ENCODE results near the gene DEGS2. TPM values are rescaled to one million over a fixed set of nuclear protein-coding genes. Genes with fewer than 3 reads are reported as not detected.

The DEGS2 gene
- total and polyA plus RNA-seq, 2 of the 13 experiments (the other 11 are each of a cell fraction or from before 2014, with no cell fraction given): 0.09 TPM

GRCh38 chr14:100144996-100145646, 14.3 kb downstream of the DEGS2 start (continued):
- no peak for TF ChIP-seq MAF1 (CRISPR knock-in tag; IDR thresholded peaks at IDR 0.05; ENCODE audit: borderline replicate concordance)
- peak; percentile 93; the same call in 1 of the 2 replicates for TF ChIP-seq ZNF740 (CRISPR knock-in tag; IDR thresholded peaks at IDR 0.05)
- TF ChIP-seq TRAFD1 (CRISPR knock-in tag; IDR thresholded peaks at IDR 0.05; ENCODE audit: borderline replicate concordance): peak; percentile 80; the same call in 1 of the 2 replicates
- peak; percentile 93; the same call in 1 of the 2 replicates for TF ChIP-seq RFXAP (CRISPR knock-in tag; IDR thresholded peaks at IDR 0.05; ENCODE audit: borderline replicate concordance)
- TF ChIP-seq SRSF9 (IDR thresholded peaks at IDR 0.05; ENCODE audit: borderline replicate concordance, insufficient read depth, low read depth, low read length, poor library complexity, severe bottlenecking): no peak
- TF ChIP-seq HIVEP1 (CRISPR knock-in tag; IDR thresholded peaks at IDR 0.05): 0 out of 2 replicates have a peak, but pooled peaks have one; percentile 50
- TF ChIP-seq SALL1 (CRISPR knock-in tag; IDR thresholded peaks at IDR 0.05): peak; percentile 89
- TF ChIP-seq ZNF607 (CRISPR knock-in tag; IDR thresholded peaks at IDR 0.05; ENCODE audit: borderline replicate concordance): no peak
- TF ChIP-seq ZNF619 (CRISPR knock-in tag; IDR thresholded peaks at IDR 0.05): 0 out of 2 replicates have a peak, but pooled peaks have one; percentile 53
- no peak for TF ChIP-seq CCDC6 (CRISPR knock-in tag; IDR thresholded peaks at IDR 0.05)
- TF ChIP-seq ELK4 (CRISPR knock-in tag; IDR thresholded peaks at IDR 0.05; ENCODE audit: borderline replicate concordance): no peak
- TF ChIP-seq HOXA9 (CRISPR knock-in tag; IDR thresholded peaks at IDR 0.05; ENCODE audit: borderline replicate concordance): no peak
- no peak for TF ChIP-seq SETDB1 (CRISPR knock-in tag; IDR thresholded peaks at IDR 0.05; ENCODE audit: borderline replicate concordance)
- TF ChIP-seq NCOA2 (CRISPR knock-in tag; IDR thresholded peaks at IDR 0.05): peak; percentile 59
- TF ChIP-seq ZBTB34 (CRISPR knock-in tag; IDR thresholded peaks at IDR 0.05): no peak
- TF ChIP-seq E2F2 (CRISPR knock-in tag; IDR thresholded peaks at IDR 0.05; ENCODE audit: borderline replicate concordance): no peak
- TF ChIP-seq MIER2 (CRISPR knock-in tag; IDR thresholded peaks at IDR 0.05): peak; percentile 32; the same call in 1 of the 2 replicates
- no peak for TF ChIP-seq RORA (CRISPR knock-in tag; IDR thresholded peaks at IDR 0.05)
- TF ChIP-seq YEATS2 (CRISPR knock-in tag; IDR thresholded peaks at IDR 0.05; ENCODE audit: borderline replicate concordance): peak; percentile 66; the same call in 1 of the 2 replicates
- peak; percentile 84 for TF ChIP-seq YEATS4 (CRISPR knock-in tag; IDR thresholded peaks at IDR 0.05; ENCODE audit: borderline replicate concordance)
- TF ChIP-seq ZNF136 (CRISPR knock-in tag; IDR thresholded peaks at IDR 0.05; ENCODE audit: low read depth): no peak
- no peak for TF ChIP-seq ZNF768 (CRISPR knock-in tag; IDR thresholded peaks at IDR 0.05)
- peak; percentile 62; the same call in 1 of the 2 replicates for TF ChIP-seq ZNF350 (CRISPR knock-in tag; IDR thresholded peaks at IDR 0.05; ENCODE audit: borderline replicate concordance, low read depth)
- peak; percentile 69 for TF ChIP-seq KDM6A (CRISPR knock-in tag; IDR thresholded peaks at IDR 0.05; ENCODE audit: low read depth)

All from HepG2 (cell line).